ENCODE results near the gene SSRP1. TPM values are rescaled to one million over a fixed set of nuclear protein-coding genes. Genes with fewer than 3 reads are reported as not detected.

The SSRP1 gene
- total and polyA plus RNA-seq, 2 of the 4 experiments (the other 2 are of a cell fraction), result 106 to 146 TPM

- no peak overlapping the region for H3K18ac ChIP-seq (ENCODE audit: low read depth, low read length)
- H3K27ac ChIP-seq (ENCODE audit: insufficient read depth, low read length), result no peak overlapping the region
- in situ Hi-C loops (cut with MboI; ENCODE audit: low sequenced_read_pairs), result loop anchor here (25.0 kb wide), 1 partner anchor 536 kb away; no protein-coding TSS in a partner anchor
Measured at GRCh38 chr11:57373146-57373545, 37.5 kb upstream of the SSRP1 start.

More at GRCh38 chr11:57373146-57373545, 37.5 kb upstream of the SSRP1 start:
- Histone ChIP-seq H4K8ac (ENCODE audit: low read depth in 2 of 2, low read length in 2 of 2) (no peak overlapping the region), H2BK15ac (ENCODE audit: low read depth, low read length) (no peak overlapping the region), H2BK5ac (ENCODE audit: low read depth, low read length, poor library complexity, severe bottlenecking) (no peak overlapping the region), H2AK5ac (ENCODE audit: low read depth, low read length) (no peak overlapping the region), H4K20me1 (ENCODE audit: insufficient read depth, low read length) (no peaks in the 10 kb centered on the region), H4K5ac (ENCODE audit: low read depth, low read length) (no peak overlapping the region), H4K91ac (ENCODE audit: insufficient read depth, low read depth, low read length) (no peak overlapping the region), H3K14ac (replicated peaks; ENCODE audit: low read depth, low read length) (no peak overlapping the region), H3K4me3 (ENCODE audit: insufficient read depth, low read depth, low read length) (no peak overlapping the region), H3K27me3 (ENCODE audit: control insufficient read depth, insufficient read depth, low read length) (peaks cover 5% of the 10 kb centered on the region), H3K23ac (ENCODE audit: low read depth, low read length) (no peak overlapping the region), H3K79me1 (ENCODE audit: low read depth in 1 of 2, low read length in 2 of 2) (no peaks in the 10 kb centered on the region), H2BK20ac (ENCODE audit: low read depth, low read length) (no peak overlapping the region), H3K4me1 (ENCODE audit: control insufficient read depth, insufficient read depth, low read length) (no peaks in the 10 kb centered on the region), H3K9ac (ENCODE audit: low read depth, low read length) (no peak overlapping the region), H3K9me1 (ENCODE audit: insufficient read depth, low read length) (no peaks in the 10 kb centered on the region), H3K4ac (ENCODE audit: low read depth, low read length) (no peak overlapping the region), H3K56ac (ENCODE audit: extremely low read depth, insufficient read depth, low read length) (no peak overlapping the region), H2AK9ac (replicated peaks; ENCODE audit: low read depth, low read length, poor library complexity) (no peak overlapping the region), H2BK120ac (ENCODE audit: low read depth, low read length) (no peak overlapping the region), H3K9me3 (ENCODE audit: control insufficient read depth, insufficient read depth, low read length) (no peaks in the 10 kb centered on the region), H2AFZ (replicated peaks; ENCODE audit: low read length, poor library complexity) (no peak overlapping the region), H3K36me3 (ENCODE audit: control insufficient read depth, insufficient read depth, low read length) (no peaks in the 10 kb centered on the region), H3K4me2 (ENCODE audit: low read depth, low read length) (no peak overlapping the region)
- CTCF ChIA-PET, result no interaction called here
- POLR2A ChIA-PET (ENCODE audit: unreplicated experiment), result no interaction called here
- WGBS, 2 experiments (ENCODE audit: extremely low coverage in 2 of 2, insufficient read length in 1 of 2), result no CpG with 5 or more reads among the region's 3 CpGs
- DNase-seq, result no peak
- BruUV-seq (replicated peaks), result no TSS peak
- ATAC-seq (ENCODE audit: low read depth), result no peak
- dilution Hi-C loops (cut with HindIII; ENCODE audit: low sequenced_read_pairs, unreplicated experiment), result no loop called here
- TF ChIP-seq USF2 (IDR thresholded peaks at IDR 0.05; ENCODE audit: low read depth, low read length) (no peak), POLR2A (IDR thresholded peaks at IDR 0.05; ENCODE audit: low read depth, low read length) (no peak), ELK1 (IDR thresholded peaks at IDR 0.05; ENCODE audit: borderline replicate concordance, low read depth, low read length) (no peak), MAFK (IDR thresholded peaks at IDR 0.05; ENCODE audit: low read depth, low read length) (no peak), SMC3 (IDR thresholded peaks at IDR 0.05; ENCODE audit: low read depth, low read length) (no peak), CTCF (conservative IDR thresholded peaks at IDR 0.05; ENCODE audit: low read depth, low read length) (no peak), NFE2L2 (IDR thresholded peaks at IDR 0.05; ENCODE audit: low read depth, low read length) (no peak), CHD1 (IDR thresholded peaks at IDR 0.05; ENCODE audit: low read depth, low read length) (no peak), RFX5 (IDR thresholded peaks at IDR 0.05; ENCODE audit: low read depth, low read length) (no peak), MAZ (IDR thresholded peaks at IDR 0.05; ENCODE audit: borderline replicate concordance, low read depth, low read length) (no peak)
- intact Hi-C loops (cut with micrococcal nuclease), result no loop called here
